Body of pancreas (tissue), 4 donors: Measurements from ENCODE around the gene SSUH2. TPM values are rescaled to one million over a fixed set of nuclear protein-coding genes. Genes with fewer than 3 reads are reported as not detected.
"Not testable (repeated sequence)": the region's sequence is repeated elsewhere in the genome, so short reads cannot be mapped to it uniquely, and the experiment has no call there.

Experiments
- ATAC-seq: fragments of 150-250 bp; one replicate; pipeline ENCODE4 v1.9.1; 2016
- DNase-seq, 4 donors: peaks; one replicate each; pipeline ENCODE4 v3.0.0-alpha.2; 2019
- H3K27ac ChIP-seq, 4 donors: fragments of 200-600 bp; sonication (generic); 1 replicate in 3 of 4; 2 replicates in 1 of 4; pipeline versions ENCODE4 v1.5.1 to v1.6.1; 2016 to 2019; ENCODE audit warnings: mild to moderate bottlenecking in 1 of 4, mixed read lengths in 1 of 4, moderate library complexity in 1 of 4
- H3K27me3 ChIP-seq, 2 donors: fragments of 200-600 bp; sonication (generic); one replicate each; pipeline ENCODE4 v1.6.0; 2016; ENCODE audit warnings: mild to moderate bottlenecking in 1 of 2
- H3K36me3 ChIP-seq, 2 donors: fragments of 200-600 bp; sonication (generic); replicated peaks in 1 of 2; 2 replicates each; pipeline ENCODE4 v1.5.1; 2016; ENCODE audit warnings: low read depth in 2 of 2; ENCODE audit not compliant: insufficient read depth in 1 of 2
- H3K4me1 ChIP-seq: fragments of 200-600 bp; sonication (generic); one replicate; pipeline ENCODE4 v1.6.0; 2016
- H3K4me3 ChIP-seq, 2 donors: fragments of 200-600 bp; sonication (generic); 1 replicate in 1 of 2; 2 replicates in 1 of 2; pipeline ENCODE4 v1.5.1; 2016 to 2019
- H3K9me3 ChIP-seq, 3 donors: fragments of 200-600 bp; sonication (generic); 1 replicate in 2 of 3; 2 replicates in 1 of 3; pipeline ENCODE4 v1.5.1; 2016
- POLR2A ChIP-seq, 3 donors: fragments of 450-650 bp; IDR thresholded peaks; one replicate each; pipeline ENCODE4 v1.6.1; 2016; ENCODE audit warnings: antibody characterized with exemption in 3 of 3, mild to moderate bottlenecking in 2 of 3
- WGBS, 2 donors: methylation state at CpG; one replicate each; pipeline ENCODE4 v1.1.5; 2017; 5-methylcytosine and 5-hydroxymethylcytosine counted together
- intact Hi-C: fragments of 100-400 bp; cut with DNase I; formaldehyde crosslinking; loops from one replicate; pipeline ENCODE4 v1.15.1; 2023
- total RNA-seq, 2 donors: library from RNA; depleted of rRNA; stranded (reverse); fragments of >200 nt; gene quantifications; one replicate each; pipeline ENCODE4 v1.1.0, GENCODE V29; 2016
- TF ChIP-seq, protein P1 (sequence below), 7 experiments: fragments of 450-650 bp in 4 of 7; fragments of 200-600 bp in 3 of 7; sonication (generic) in 3 of 7; IDR thresholded peaks; one replicate each; pipeline ENCODE4 v1.5.1; 2016 to 2019; ENCODE audit warnings: antibody characterized with exemption in 7 of 7

SSUH2 gene
- total RNA-seq, 2 donors from 2014 or later = 0.26 to 0.33 TPM

DNA sequence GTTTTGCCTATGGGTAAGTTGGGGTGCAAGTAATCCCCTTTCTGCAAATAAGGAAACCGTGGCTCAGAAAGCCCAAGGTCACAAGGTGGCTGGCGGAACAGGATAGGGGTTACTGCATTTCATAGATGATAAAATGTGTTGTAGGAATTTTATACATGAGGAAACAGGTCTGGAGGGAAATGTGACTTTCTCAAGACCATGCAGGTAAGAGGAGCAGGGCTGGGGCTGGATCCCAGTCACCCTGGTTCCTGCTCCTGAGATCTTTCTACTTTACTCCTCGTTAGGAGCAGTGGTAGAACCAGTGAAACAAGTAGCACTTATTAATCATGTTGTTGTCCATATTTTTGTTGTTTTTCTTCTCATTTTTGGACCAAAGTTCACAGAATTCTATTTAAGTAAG, 63.2 kb downstream of the SSUH2 start:
- intact Hi-C loops = no loop called here
- Histone ChIP-seq H3K4me3 (no peak overlapping the region), H3K27me3 (no peaks in the 10 kb centered on the region), H3K27ac (no peak overlapping the region), H3K36me3 (no peaks in the 10 kb centered on the region), H3K9me3 (no peaks in the 10 kb centered on the region), H3K4me1 (no peaks in the 10 kb centered on the region)
- no peak for ATAC-seq
- no peak for DNase-seq
- TF ChIP-seq, protein P1, sequence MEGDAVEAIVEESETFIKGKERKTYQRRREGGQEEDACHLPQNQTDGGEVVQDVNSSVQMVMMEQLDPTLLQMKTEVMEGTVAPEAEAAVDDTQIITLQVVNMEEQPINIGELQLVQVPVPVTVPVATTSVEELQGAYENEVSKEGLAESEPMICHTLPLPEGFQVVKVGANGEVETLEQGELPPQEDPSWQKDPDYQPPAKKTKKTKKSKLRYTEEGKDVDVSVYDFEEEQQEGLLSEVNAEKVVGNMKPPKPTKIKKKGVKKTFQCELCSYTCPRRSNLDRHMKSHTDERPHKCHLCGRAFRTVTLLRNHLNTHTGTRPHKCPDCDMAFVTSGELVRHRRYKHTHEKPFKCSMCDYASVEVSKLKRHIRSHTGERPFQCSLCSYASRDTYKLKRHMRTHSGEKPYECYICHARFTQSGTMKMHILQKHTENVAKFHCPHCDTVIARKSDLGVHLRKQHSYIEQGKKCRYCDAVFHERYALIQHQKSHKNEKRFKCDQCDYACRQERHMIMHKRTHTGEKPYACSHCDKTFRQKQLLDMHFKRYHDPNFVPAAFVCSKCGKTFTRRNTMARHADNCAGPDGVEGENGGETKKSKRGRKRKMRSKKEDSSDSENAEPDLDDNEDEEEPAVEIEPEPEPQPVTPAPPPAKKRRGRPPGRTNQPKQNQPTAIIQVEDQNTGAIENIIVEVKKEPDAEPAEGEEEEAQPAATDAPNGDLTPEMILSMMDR (IDR thresholded peaks at IDR 0.05) = no peak
- TF ChIP-seq POLR2A (IDR thresholded peaks at IDR 0.05) = no peak
- WGBS, 2 donors = 46 to 47% methylated on average over 3 of the region's 3 CpGs

DNA sequence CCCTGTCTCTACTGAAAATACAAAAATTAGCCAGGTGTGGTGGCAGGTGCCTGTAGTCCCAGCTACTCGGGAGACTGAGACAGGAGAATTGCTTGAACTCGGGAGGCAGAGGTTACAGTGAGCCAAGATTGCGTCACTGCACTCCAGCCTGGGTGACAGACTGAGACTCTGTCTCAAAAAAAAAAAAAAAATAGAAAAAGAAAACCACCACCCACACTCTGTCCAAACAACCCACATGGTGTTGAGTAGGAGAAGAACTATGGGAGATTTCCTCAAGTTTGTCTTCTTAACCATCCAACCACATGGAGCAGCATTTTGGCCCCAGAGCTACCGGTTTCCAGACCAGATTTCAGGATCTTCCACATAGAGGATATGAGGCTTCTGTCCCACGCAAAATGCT, 64.2 kb downstream of the SSUH2 start:
- H3K4me1 ChIP-seq, H3K27ac ChIP-seq, H3K36me3 ChIP-seq, DNase-seq, intact Hi-C loops, ATAC-seq, H3K27me3 ChIP-seq, H3K4me3 ChIP-seq, H3K9me3 ChIP-seq: not testable (repeated sequence)
- WGBS, 2 donors = 63 to 81% methylated on average over 5 of the region's 5 CpGs

GRCh38 chr3:8579943-8580342, 64.7 kb downstream of the SSUH2 start:
- no peaks in the 10 kb centered on the region for H3K9me3 ChIP-seq
- ATAC-seq = no peak
- H3K27ac ChIP-seq = no peak overlapping the region
- no peaks in the 10 kb centered on the region for H3K36me3 ChIP-seq
- intact Hi-C loops = no loop called here
- no peak overlapping the region for H3K4me3 ChIP-seq
- H3K4me1 ChIP-seq = no peaks in the 10 kb centered on the region
- H3K27me3 ChIP-seq = no peaks in the 10 kb centered on the region
- 70 to 77% methylated on average over 5 of the region's 5 CpGs for whole genome bisulfite sequencing, 2 donors
- no peak for DNase-seq
- TF ChIP-seq POLR2A (IDR thresholded peaks at IDR 0.05) = no peak
- TF ChIP-seq, protein P1 (IDR thresholded peaks at IDR 0.05) = no peak

DNA sequence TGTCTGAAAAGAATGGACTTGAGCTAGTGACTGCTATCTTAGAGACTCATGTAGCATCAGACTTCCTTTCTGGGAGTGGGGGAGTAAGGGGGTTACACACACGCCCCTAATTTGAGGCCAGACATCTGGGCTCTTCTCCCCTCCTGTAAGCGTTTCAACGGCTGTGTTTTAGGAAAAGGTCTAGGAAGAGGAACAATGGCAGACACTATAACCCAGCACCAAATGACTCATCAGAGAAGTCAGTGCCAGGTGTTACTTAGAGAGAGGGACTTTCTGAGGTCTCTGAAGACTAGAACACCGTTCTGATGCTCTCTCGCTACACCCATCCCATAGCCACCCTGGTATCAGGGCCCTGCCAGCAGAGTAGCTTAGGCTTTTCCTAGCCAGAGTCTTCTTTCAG, 65.5 kb downstream of the SSUH2 start:
- Histone ChIP-seq H3K36me3 (no peaks in the 10 kb centered on the region), H3K27me3 (no peaks in the 10 kb centered on the region), H3K27ac (no peak overlapping the region), H3K4me1 (no peaks in the 10 kb centered on the region), H3K9me3 (no peaks in the 10 kb centered on the region), H3K4me3 (no peak overlapping the region)
- DNase-seq (no peak), ATAC-seq (no peak)
- 59 to 71% methylated on average over 5 of the region's 5 CpGs for WGBS, 2 donors
- TF ChIP-seq POLR2A (IDR thresholded peaks at IDR 0.05) = no peak
- TF ChIP-seq, protein P1 (IDR thresholded peaks at IDR 0.05) = no peak
- intact Hi-C loops = no loop called here

- intact Hi-C loops = no loop called here
- no peaks in the 10 kb centered on the region for H3K36me3 ChIP-seq
- no peak for TF ChIP-seq POLR2A (IDR thresholded peaks at IDR 0.05)
- TF ChIP-seq, protein P1 (IDR thresholded peaks at IDR 0.05) = no peak
- DNase-seq (no peak), ATAC-seq (no peak)
- H3K4me3 ChIP-seq = no peak overlapping the region
- H3K9me3 ChIP-seq = no peaks in the 10 kb centered on the region
- WGBS, 2 donors = 76 to 91% methylated on average over 4 of the region's 4 CpGs
- no peak overlapping the region for H3K27ac ChIP-seq
- H3K27me3 ChIP-seq = no peaks in the 10 kb centered on the region
- no peaks in the 10 kb centered on the region for H3K4me1 ChIP-seq
Measured at GRCh38 chr3:8578282-8578681, 66.3 kb downstream of the SSUH2 start.
